Measurements from ENCODE around the gene MED17.

The MED17 gene

DNA sequence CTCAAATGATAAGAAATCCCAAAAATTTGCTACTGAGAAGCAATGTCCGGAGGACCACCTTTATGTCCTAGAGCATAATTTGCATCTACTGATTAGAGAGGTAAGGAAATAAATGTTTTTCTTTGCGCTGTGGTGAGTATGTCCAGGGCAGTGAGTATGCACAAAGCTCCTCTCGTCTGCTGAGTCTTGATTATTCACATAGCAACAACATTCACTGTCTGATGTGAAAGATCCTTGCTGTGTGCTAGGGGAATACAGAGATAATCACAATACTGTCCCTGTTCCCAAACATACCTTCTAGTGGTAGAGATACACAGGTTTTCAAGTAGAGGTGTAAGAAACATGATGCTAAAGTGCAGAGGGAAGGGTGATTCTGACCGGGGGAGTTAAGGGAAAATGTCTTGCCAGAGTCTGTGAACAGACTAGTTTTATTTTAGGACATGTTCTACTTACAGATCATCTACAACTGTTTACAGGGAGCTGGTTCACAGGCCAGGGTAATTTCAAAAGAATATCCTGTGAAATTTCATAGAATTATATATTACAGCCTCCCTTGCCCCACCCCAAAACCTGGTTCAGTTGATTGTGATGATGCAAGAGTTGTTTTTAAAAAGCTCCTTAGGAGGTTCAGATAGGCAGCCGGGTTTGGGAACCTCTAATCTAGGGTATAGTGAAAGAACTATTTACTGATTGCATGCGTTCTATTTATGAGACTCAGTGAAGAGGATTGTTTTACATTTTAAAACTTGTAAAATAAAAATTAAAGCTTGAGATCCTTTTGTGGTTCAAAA, 12.6 kb downstream of the MED17 start:
- H3K27ac ChIP-seq: no peak overlapping the region
- no peak for TF ChIP-seq CTCF (conservative IDR thresholded peaks at IDR 0.05)
- TF ChIP-seq ZFX (IDR thresholded peaks at IDR 0.05): no peak

GRCh38 chr11:93801366-93801765, 17.3 kb downstream of the MED17 start:
- H3K27ac ChIP-seq: no peak overlapping the region
- no peak for TF ChIP-seq CTCF (conservative IDR thresholded peaks at IDR 0.05)
- TF ChIP-seq ZFX (IDR thresholded peaks at IDR 0.05): no peak

- no peak for TF ChIP-seq CTCF (conservative IDR thresholded peaks at IDR 0.05)
- TF ChIP-seq ZFX (IDR thresholded peaks at IDR 0.05): no peak
Observed at GRCh38 chr11:93804879-93805278, 20.8 kb downstream of the MED17 start.

GRCh38 chr11:93807980-93808379, 23.9 kb downstream of the MED17 start:
- H3K27ac ChIP-seq: no peak overlapping the region
- TF ChIP-seq CTCF (conservative IDR thresholded peaks at IDR 0.05) (no peak), ZFX (IDR thresholded peaks at IDR 0.05) (no peak)

More at GRCh38 chr11:93804879-93805278, 20.8 kb downstream of the MED17 start:
- no peak overlapping the region for H3K27ac ChIP-seq

- no peak overlapping the region for H3K27ac ChIP-seq
- TF ChIP-seq CTCF (conservative IDR thresholded peaks at IDR 0.05): no peak
- no peak for TF ChIP-seq ZFX (IDR thresholded peaks at IDR 0.05)
Observed at GRCh38 chr11:93813974-93814373, 29.9 kb downstream of the MED17 start.

DNA sequence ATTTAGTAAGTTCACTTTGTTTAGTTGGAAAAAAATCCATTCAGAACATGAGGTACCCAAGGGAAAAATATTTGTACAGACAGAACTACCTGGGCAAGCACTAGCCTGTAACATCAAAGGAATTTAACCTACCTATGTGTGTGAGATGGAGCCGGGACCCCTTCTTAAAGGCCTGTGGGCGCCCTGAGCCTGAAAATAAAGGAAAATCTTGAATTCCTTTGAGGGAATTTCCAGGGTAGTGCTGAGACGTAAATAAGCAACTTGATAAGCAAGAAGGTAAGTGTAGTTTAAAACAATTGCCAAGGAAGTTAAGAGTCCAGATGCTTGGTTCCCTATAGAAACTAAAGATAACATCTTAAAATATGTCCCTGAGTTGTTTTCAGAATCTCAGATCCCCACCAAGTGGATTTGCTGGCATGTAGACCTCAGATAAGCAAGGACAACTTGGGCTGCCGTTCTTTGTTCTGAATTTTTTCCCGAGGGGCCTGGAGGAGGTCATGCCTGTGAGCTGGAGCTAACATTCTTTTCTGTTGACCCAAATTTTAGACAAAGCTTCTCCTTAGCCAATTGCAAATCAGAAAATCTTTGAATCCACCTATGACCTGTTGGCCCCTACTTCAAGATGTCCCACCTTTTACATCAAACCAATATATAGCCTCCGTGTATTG, 31.0 kb downstream of the MED17 start:
- no peak for TF ChIP-seq CTCF (conservative IDR thresholded peaks at IDR 0.05)
- H3K27ac ChIP-seq: no peak overlapping the region

Data from C4-2B (cell line).